ENCODE data around the gene AMOTL2. TPM values are rescaled to one million over a fixed set of nuclear protein-coding genes. Genes with fewer than 3 reads are reported as not detected.
A peak's percentile ranks its signal among the peaks of the same experiment; 100 is the strongest.

The AMOTL2 gene
- total RNA-seq, 1 experiment from 2014 or later, result 30.9 TPM

DNA sequence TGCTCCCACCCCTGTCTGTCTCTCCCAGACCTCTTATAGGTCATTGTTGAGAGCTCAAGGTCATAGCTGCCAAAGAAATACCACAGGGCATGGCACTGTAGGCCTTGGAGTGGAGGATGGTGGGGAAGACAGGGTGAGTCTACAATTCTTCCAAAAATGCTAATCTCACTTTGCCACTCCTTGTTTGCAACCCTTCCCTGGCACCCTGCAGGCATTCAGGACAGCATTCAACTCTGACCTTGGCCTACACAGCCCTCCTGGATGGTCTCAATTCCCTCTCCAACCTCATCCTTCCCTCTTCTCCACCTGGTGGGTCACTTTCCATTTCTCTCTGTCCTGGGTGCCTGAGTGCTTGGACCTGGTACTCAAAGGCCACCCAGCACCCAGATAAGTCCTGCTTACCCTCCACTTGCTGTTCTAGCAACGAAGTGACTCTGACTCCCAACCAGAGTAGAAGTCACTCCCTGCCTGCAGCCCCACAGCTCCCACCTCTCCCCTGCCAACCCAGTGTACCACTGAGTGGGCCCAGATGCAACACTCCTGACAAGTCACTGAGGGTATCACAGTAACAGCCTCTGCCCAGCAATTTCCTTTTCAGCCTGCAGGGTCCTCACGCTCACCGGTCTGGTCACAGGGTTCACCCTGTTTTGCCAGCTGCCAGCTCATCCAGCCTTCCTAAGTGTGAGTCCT, 36.6 kb downstream of the AMOTL2 start:
- WGBS (ENCODE audit: extremely low coverage, insufficient read length, low lambda C conversion rate), result no CpG with 5 or more reads among the region's 3 CpGs
- H3K23me2 ChIP-seq (ENCODE audit: insufficient read length, low read depth, low read length, poor library complexity, severe bottlenecking), result no peaks in the 10 kb centered on the region
- no peak overlapping the region for H3K56ac ChIP-seq (ENCODE audit: insufficient read length, low read depth, low read length)
- no peak overlapping the region for H3K4ac ChIP-seq (ENCODE audit: low read depth, low read length)
- H3T11ph ChIP-seq (ENCODE audit: low read length), result no peak overlapping the region
- no peak overlapping the region for H3K4me2 ChIP-seq (ENCODE audit: insufficient read depth, insufficient read length, low read length)
- Mint-ChIP-seq H3K36me3 (ENCODE audit: insufficient read depth in 1 of 3, low read depth in 3 of 3) (no peaks in the 10 kb centered on the region; a peak in 1 of 7 replicates), H3K9me3 (no peaks in the 10 kb centered on the region), H3K27me3 (ENCODE audit: low read depth) (peaks cover 10% of the 10 kb centered on the region), H3K4me3 (no peak overlapping the region), H3K4me1 (peaks cover 30 to 42% of the 10 kb centered on the region in 2 experiments), H3K27ac (peak overlapping the region in 1 of 3 experiments; percentile 23; a peak in 1 of 7 replicates)
- H3K23ac ChIP-seq (ENCODE audit: insufficient read length, low read depth, low read length), result no peak overlapping the region
- no peak overlapping the region for H3K18ac ChIP-seq (ENCODE audit: insufficient read length, low read depth, low read length)
- H2AK5ac ChIP-seq (ENCODE audit: insufficient read length, low read length), result no peak overlapping the region
- H3K9ac ChIP-seq (ENCODE audit: extremely low read depth, insufficient read length, low read length), result no peak overlapping the region
- H3K27me3 ChIP-seq (ENCODE audit: insufficient read depth, low read length), result no peaks in the 10 kb centered on the region
- no peak overlapping the region for H3K27ac ChIP-seq (ENCODE audit: insufficient read length, low read depth, low read length)
- DNase-seq, result peak; percentile 31
- no peak overlapping the region for H2BK15ac ChIP-seq (ENCODE audit: low read depth, low read length)
- peaks cover 16% of the 10 kb centered on the region; the same call in 1 of the 2 replicates for H3K4me1 ChIP-seq (ENCODE audit: insufficient read depth, low read length)
- no peak overlapping the region for H4K8ac ChIP-seq (replicated peaks; ENCODE audit: insufficient read length, low read depth, low read length)
- no peak overlapping the region for H2BK5ac ChIP-seq (ENCODE audit: insufficient read length, low read length)
- no peak overlapping the region for H3K14ac ChIP-seq (ENCODE audit: insufficient read depth, low read length)
- H4K20me1 ChIP-seq (ENCODE audit: control insufficient read depth, insufficient read depth, insufficient read length), result no peaks in the 10 kb centered on the region
- H3K79me1 ChIP-seq (ENCODE audit: insufficient read depth, low read depth, low read length, poor library complexity, severe bottlenecking), result no peaks in the 10 kb centered on the region
- H2AFZ ChIP-seq (ENCODE audit: low read length), result no peak overlapping the region
- H2BK20ac ChIP-seq (ENCODE audit: low read depth, low read length, poor library complexity, severe bottlenecking), result no peak overlapping the region
- TF ChIP-seq, protein P1, sequence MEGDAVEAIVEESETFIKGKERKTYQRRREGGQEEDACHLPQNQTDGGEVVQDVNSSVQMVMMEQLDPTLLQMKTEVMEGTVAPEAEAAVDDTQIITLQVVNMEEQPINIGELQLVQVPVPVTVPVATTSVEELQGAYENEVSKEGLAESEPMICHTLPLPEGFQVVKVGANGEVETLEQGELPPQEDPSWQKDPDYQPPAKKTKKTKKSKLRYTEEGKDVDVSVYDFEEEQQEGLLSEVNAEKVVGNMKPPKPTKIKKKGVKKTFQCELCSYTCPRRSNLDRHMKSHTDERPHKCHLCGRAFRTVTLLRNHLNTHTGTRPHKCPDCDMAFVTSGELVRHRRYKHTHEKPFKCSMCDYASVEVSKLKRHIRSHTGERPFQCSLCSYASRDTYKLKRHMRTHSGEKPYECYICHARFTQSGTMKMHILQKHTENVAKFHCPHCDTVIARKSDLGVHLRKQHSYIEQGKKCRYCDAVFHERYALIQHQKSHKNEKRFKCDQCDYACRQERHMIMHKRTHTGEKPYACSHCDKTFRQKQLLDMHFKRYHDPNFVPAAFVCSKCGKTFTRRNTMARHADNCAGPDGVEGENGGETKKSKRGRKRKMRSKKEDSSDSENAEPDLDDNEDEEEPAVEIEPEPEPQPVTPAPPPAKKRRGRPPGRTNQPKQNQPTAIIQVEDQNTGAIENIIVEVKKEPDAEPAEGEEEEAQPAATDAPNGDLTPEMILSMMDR (conservative IDR thresholded peaks at IDR 0.05), result peak; percentile 40; the same call in 1 of the 3 replicates
- no peaks in the 10 kb centered on the region for H3K9me3 ChIP-seq (ENCODE audit: control insufficient read depth, low read depth, low read length)
- no peak overlapping the region for H4K5ac ChIP-seq (ENCODE audit: insufficient read length, low read depth, low read length)
- no peak overlapping the region for H2BK120ac ChIP-seq (ENCODE audit: low read depth, low read length, poor library complexity, severe bottlenecking)
- no peaks in the 10 kb centered on the region for H3K79me2 ChIP-seq (ENCODE audit: insufficient read depth, low read length)
- H4K91ac ChIP-seq (ENCODE audit: insufficient read length, low read depth, low read length), result no peak overlapping the region
- no peak overlapping the region for H2BK12ac ChIP-seq (ENCODE audit: insufficient read length, low read depth, low read length)

Measured in H9 (cell line).